A673 (cell line): ENCODE results near the gene ITGA11. TPM values are rescaled to one million over a fixed set of nuclear protein-coding genes. Genes with fewer than 3 reads are reported as not detected.

Experiments used
- BruUV-seq: library from RNA; stranded (reverse); fragments of 400-500 nt; replicated peaks from 2 replicates; lab custom pipeline; 2021; lab: Mats Ljungman, UMichigan
- CTCF ChIA-PET: fragments of 300-600 bp; sonication (Branson Sonifier 250); formaldehyde crosslinking; loops from one replicate; lab custom pipeline; 2022; ENCODE audit warnings: antibody characterized with exemption; lab: Charles Lee
- POLR2A ChIA-PET: fragments of 300-600 bp; sonication (Branson Sonifier 250); formaldehyde crosslinking; loops from one replicate; lab custom pipeline; 2022; ENCODE audit warnings: antibody characterized with exemption; ENCODE audit not compliant: low non-redundant PET; lab: Charles Lee
- DNase-seq: peaks from one replicate; pipeline ENCODE4 v3.0.0-alpha.2; 2015; ENCODE audit warnings: low spot score
- H3K27ac ChIP-seq: fragments of 200-600 bp; sonication (generic); 2 replicates; pipeline ENCODE4 v1.5.1; 2016; ENCODE audit warnings: mixed run types, low read depth, mild to moderate bottlenecking, mixed read lengths, antibody characterized with exemption, low read length; ENCODE audit not compliant: poor library complexity, severe bottlenecking
- H3K27me3 ChIP-seq: fragments of 200-600 bp; sonication (generic); replicated peaks from 2 replicates; pipeline ENCODE4 v1.6.1; 2017; ENCODE audit warnings: mixed run types, low read depth, mild to moderate bottlenecking, mixed read lengths, antibody characterized with exemption, low read length; ENCODE audit not compliant: insufficient read depth, poor library complexity
- H3K36me3 ChIP-seq: fragments of 200-600 bp; sonication (generic); 2 replicates; pipeline ENCODE4 v1.6.1; 2016; ENCODE audit warnings: mixed run types, mild to moderate bottlenecking, mixed read lengths, antibody characterized with exemption, low read length; ENCODE audit not compliant: insufficient read depth, poor library complexity, severe bottlenecking
- H3K4me1 ChIP-seq: fragments of 200-600 bp; sonication (generic); 2 replicates; pipeline ENCODE4 v1.6.1; 2017; ENCODE audit warnings: mixed run types, mild to moderate bottlenecking, mixed read lengths, antibody characterized with exemption, low read length; ENCODE audit not compliant: insufficient read depth, poor library complexity, severe bottlenecking
- H3K4me3 ChIP-seq: fragments of 200-600 bp; sonication (generic); 2 replicates; pipeline ENCODE4 v1.5.1; 2016; ENCODE audit warnings: low read depth, mixed run types, mild to moderate bottlenecking, mixed read lengths, low read length; ENCODE audit not compliant: poor library complexity, severe bottlenecking
- H3K9me3 ChIP-seq: fragments of 200-600 bp; sonication (generic); 2 replicates; pipeline ENCODE4 v1.6.1; 2016; ENCODE audit warnings: mixed run types, low read depth, mild to moderate bottlenecking, mixed read lengths, antibody characterized with exemption, low read length; ENCODE audit not compliant: poor library complexity, severe bottlenecking
- CTCF ChIP-seq: fragments of 300-800, 200-600 bp; sonication (generic); conservative IDR thresholded peaks from 2 replicates; pipeline ENCODE4 v1.5.1; 2017; ENCODE audit warnings: low read depth, mild to moderate bottlenecking, antibody characterized with exemption, low read length, moderate library complexity, mixed read lengths
- EZH2 ChIP-seq: fragments of 200-600 bp; sonication (generic); IDR thresholded peaks from 2 replicates; pipeline ENCODE4 v1.6.1; 2017; ENCODE audit warnings: borderline replicate concordance, low read depth, mild to moderate bottlenecking, mixed read lengths, antibody characterized with exemption, low read length; ENCODE audit not compliant: poor library complexity, severe bottlenecking
- intact Hi-C: fragments of 100-400 bp; cut with micrococcal nuclease; formaldehyde crosslinking; loops from one replicate; pipeline ENCODE4 v1.10.0; 2022; ENCODE audit not compliant: unreplicated experiment
- total RNA-seq: library from RNA; stranded (reverse); gene quantifications from 2 replicates; pipeline ENCODE4 v1.2.3, GENCODE V29; 2021

Gene ITGA11
- total RNA-seq, 1 experiment from 2014 or later, result 0.45 TPM

GRCh38 chr15:68340726-68341671 is 91.0 kb downstream of the ITGA11 start:
- ChIA-PET CTCF (no interaction called here), POLR2A (no interaction called here)
- BruUV-seq, result no TSS peak
- TF ChIP-seq EZH2 (no peak), CTCF (no peak)
- Histone ChIP-seq H3K4me3 (no peak overlapping the region), H3K27me3 (no peaks in the 10 kb centered on the region), H3K36me3 (no peaks in the 10 kb centered on the region), H3K9me3 (no peaks in the 10 kb centered on the region), H3K4me1 (no peaks in the 10 kb centered on the region), H3K27ac (no peak overlapping the region)
- intact Hi-C loops, result no loop called here
- no peak for DNase-seq

GRCh38 chr15:68339481-68339880 is 92.5 kb downstream of the ITGA11 start:
- POLR2A ChIA-PET, result no interaction called here
- no peak overlapping the region for H3K27ac ChIP-seq
- BruUV-seq, result no TSS peak
- no peak for DNase-seq
- no peaks in the 10 kb centered on the region for H3K27me3 ChIP-seq
- H3K9me3 ChIP-seq, result no peaks in the 10 kb centered on the region
- H3K4me1 ChIP-seq, result no peaks in the 10 kb centered on the region
- CTCF ChIA-PET, result no interaction called here
- intact Hi-C loops, result no loop called here
- H3K36me3 ChIP-seq, result no peaks in the 10 kb centered on the region
- no peak overlapping the region for H3K4me3 ChIP-seq
- no peak for TF ChIP-seq CTCF
- no peak for TF ChIP-seq EZH2

- intact Hi-C loops, result no loop called here
- no peak overlapping the region for H3K4me3 ChIP-seq
- BruUV-seq, result no TSS peak
- no peaks in the 10 kb centered on the region for H3K4me1 ChIP-seq
- CTCF ChIA-PET, result no interaction called here
- H3K9me3 ChIP-seq, result no peaks in the 10 kb centered on the region
- POLR2A ChIA-PET, result no interaction called here
- no peaks in the 10 kb centered on the region for H3K27me3 ChIP-seq
- no peak for DNase-seq
- no peaks in the 10 kb centered on the region for H3K36me3 ChIP-seq
- H3K27ac ChIP-seq, result no peak overlapping the region
- no peak for TF ChIP-seq CTCF
- TF ChIP-seq EZH2, result no peak
Measured at GRCh38 chr15:68337826-68338225, 94.1 kb downstream of the ITGA11 start.
